Osteoblast (primary cell): ENCODE results near the gene PPM1E. TPM values are rescaled to one million over a fixed set of nuclear protein-coding genes. Genes with fewer than 3 reads are reported as not detected.

Source experiments
- DNase-seq: peaks from one replicate; pipeline ENCODE4 v3.0.0; 2011; ENCODE audit warnings: low spot score, mixed read lengths; ENCODE audit not compliant: insufficient read length; ENCODE audit errors: missing footprints
- H2AFZ ChIP-seq: 2 replicates; pipeline ENCODE4 v1.6.0; 2011; ENCODE audit warnings: mild to moderate bottlenecking, low read length
- H3K27ac ChIP-seq: 2 replicates; pipeline ENCODE4 v1.5.1; 2011; ENCODE audit warnings: mild to moderate bottlenecking, low read depth, low read length, moderate library complexity
- H3K27me3 ChIP-seq: 2 replicates; pipeline ENCODE4 v1.6.0; 2012; ENCODE audit warnings: mild to moderate bottlenecking, control low read depth, inconsistent platforms, low read length, moderate library complexity; ENCODE audit not compliant: insufficient read depth
- H3K36me3 ChIP-seq: 2 replicates; pipeline ENCODE4 v1.5.1; 2011; ENCODE audit warnings: mild to moderate bottlenecking, low read length, control low read depth, moderate library complexity; ENCODE audit not compliant: insufficient read depth
- H3K4me1 ChIP-seq: 2 replicates; pipeline ENCODE4 v1.5.1; 2011; ENCODE audit warnings: mild to moderate bottlenecking, low read length, control low read depth, moderate library complexity; ENCODE audit not compliant: insufficient read depth
- H3K4me2 ChIP-seq: 2 replicates; pipeline ENCODE4 v1.6.0; 2011; ENCODE audit warnings: mild to moderate bottlenecking, low read length; ENCODE audit not compliant: insufficient read depth
- H3K4me3 ChIP-seq: fragments of 200-600 bp; sonication (generic); 3 replicates; pipeline ENCODE4 v1.5.1; 2012; ENCODE audit warnings: mild to moderate bottlenecking, low read length, inconsistent platforms; ENCODE audit not compliant: insufficient read depth
- H3K79me2 ChIP-seq: 2 replicates; pipeline ENCODE4 v1.6.0; 2012; ENCODE audit warnings: mild to moderate bottlenecking, low read length, control low read depth, inconsistent platforms; ENCODE audit not compliant: insufficient read depth
- H3K9me3 ChIP-seq: 2 replicates; pipeline ENCODE4 v1.5.1; 2011; ENCODE audit warnings: low read depth, low read length, control low read depth
- H4K20me1 ChIP-seq: 2 replicates; pipeline ENCODE4 v1.6.0; 2012; ENCODE audit warnings: mild to moderate bottlenecking, low read length, control low read depth; ENCODE audit not compliant: insufficient read depth
- total RNA-seq: library from RNA; depleted of rRNA; stranded (reverse); fragments of >200 nt; gene quantifications from 2 replicates; pipeline ENCODE4 v1.2.3, GENCODE V29; 2012
- TF ChIP-seq, protein P1 (sequence below): IDR thresholded peaks from 2 replicates; pipeline ENCODE4 v1.5.1; 2011; ENCODE audit warnings: mild to moderate bottlenecking, low read depth, low read length, moderate library complexity; ENCODE audit errors: extremely low read depth

PPM1E gene
- total RNA-seq, 1 donor = under 0.01 TPM

DNA sequence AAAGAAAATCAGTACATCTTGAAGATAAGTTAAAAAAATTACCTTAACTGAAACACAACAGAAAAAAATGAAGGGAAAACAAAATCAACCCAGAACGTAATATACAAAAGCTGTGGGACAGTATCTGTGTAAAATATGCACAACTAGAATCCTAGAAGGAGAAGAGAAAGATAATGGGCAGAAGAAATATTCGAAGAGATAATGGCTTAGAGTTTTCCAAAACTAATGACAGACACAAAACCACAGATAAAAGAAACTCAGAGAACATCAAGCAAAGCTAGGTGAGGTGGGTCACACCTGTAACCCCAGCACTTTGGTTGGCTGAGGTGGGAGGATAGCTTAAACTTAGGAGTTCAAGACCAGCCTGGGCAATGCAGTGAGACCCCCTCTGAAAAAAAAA lies 234.0 kb downstream of the PPM1E start:
- H3K4me2 ChIP-seq = no peak overlapping the region
- H3K27ac ChIP-seq = no peak overlapping the region
- no peaks in the 10 kb centered on the region for H3K79me2 ChIP-seq
- H3K4me3 ChIP-seq = no peak overlapping the region
- no peaks in the 10 kb centered on the region for H3K27me3 ChIP-seq
- TF ChIP-seq, protein P1, sequence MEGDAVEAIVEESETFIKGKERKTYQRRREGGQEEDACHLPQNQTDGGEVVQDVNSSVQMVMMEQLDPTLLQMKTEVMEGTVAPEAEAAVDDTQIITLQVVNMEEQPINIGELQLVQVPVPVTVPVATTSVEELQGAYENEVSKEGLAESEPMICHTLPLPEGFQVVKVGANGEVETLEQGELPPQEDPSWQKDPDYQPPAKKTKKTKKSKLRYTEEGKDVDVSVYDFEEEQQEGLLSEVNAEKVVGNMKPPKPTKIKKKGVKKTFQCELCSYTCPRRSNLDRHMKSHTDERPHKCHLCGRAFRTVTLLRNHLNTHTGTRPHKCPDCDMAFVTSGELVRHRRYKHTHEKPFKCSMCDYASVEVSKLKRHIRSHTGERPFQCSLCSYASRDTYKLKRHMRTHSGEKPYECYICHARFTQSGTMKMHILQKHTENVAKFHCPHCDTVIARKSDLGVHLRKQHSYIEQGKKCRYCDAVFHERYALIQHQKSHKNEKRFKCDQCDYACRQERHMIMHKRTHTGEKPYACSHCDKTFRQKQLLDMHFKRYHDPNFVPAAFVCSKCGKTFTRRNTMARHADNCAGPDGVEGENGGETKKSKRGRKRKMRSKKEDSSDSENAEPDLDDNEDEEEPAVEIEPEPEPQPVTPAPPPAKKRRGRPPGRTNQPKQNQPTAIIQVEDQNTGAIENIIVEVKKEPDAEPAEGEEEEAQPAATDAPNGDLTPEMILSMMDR = no peak
- no peaks in the 10 kb centered on the region for H4K20me1 ChIP-seq
- H2AFZ ChIP-seq = no peak overlapping the region
- no peak for DNase-seq
- H3K4me1 ChIP-seq = peaks cover 30% of the 10 kb centered on the region
- no peaks in the 10 kb centered on the region for H3K36me3 ChIP-seq
- no peaks in the 10 kb centered on the region for H3K9me3 ChIP-seq

DNA sequence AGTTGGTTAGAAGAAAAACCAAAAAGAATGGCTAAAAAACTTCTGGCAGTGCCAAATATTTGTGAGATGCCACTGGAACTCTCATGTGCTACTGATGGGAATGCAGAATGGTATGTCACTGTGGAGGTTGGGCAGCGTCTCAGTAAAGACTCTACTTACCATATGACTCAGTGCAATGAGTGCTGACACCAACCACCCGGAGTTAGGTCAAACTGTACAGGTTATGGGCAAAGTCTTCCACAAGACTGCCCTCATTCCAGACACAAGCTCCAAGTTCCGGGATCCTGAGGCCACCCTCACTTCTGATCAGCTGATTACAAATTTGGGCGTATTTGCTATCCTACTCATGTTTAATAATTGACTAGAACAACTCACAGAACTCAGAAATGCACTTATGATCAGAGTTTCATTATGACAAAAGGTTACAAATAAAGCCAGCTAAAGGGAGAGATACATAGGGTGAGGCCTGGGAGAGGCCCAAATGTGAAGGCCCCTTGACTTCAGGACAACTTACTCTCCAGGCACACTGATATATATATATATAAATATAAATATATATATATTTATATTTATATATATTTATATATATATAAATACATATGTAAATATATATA lies 236.2 kb downstream of the PPM1E start:
- Histone ChIP-seq H3K27ac (peak overlapping the region; percentile 60), H3K4me2 (peak overlapping the region; percentile 4)

DNA sequence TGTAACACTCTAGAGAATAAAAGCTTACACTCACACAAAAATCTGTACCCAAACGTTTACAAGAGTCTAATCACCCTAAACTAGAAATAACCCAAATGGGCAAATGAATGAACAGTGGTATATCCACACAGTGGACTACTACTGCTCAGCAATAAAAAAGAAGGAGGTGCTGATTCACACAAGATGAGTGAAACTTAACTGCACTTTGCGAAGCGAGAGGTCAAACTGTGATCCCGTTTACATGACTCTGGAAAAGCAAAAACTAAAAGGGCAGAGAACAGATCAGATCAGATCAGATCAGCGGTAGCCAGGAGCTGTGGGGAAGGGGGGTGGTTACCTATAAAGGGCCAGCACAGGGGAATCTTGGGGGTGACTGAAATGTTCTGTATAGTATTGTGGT lies 237.7 kb downstream of the PPM1E start:
- Histone ChIP-seq H3K36me3 (no peaks in the 10 kb centered on the region), H3K9me3 (no peaks in the 10 kb centered on the region), H3K4me1 (peaks cover 38% of the 10 kb centered on the region)

More for the DNA sequence above, 236.2 kb downstream of the PPM1E start:
- Histone ChIP-seq H4K20me1 (no peaks in the 10 kb centered on the region), H3K36me3 (no peaks in the 10 kb centered on the region), H3K4me1 (peaks cover 34% of the 10 kb centered on the region), H2AFZ (no peak overlapping the region), H3K27me3 (no peaks in the 10 kb centered on the region), H3K9me3 (no peaks in the 10 kb centered on the region), H3K79me2 (no peaks in the 10 kb centered on the region), H3K4me3 (no peak overlapping the region)
- peak; percentile 25 for DNase-seq
- TF ChIP-seq, protein P1 = no peak

DNA sequence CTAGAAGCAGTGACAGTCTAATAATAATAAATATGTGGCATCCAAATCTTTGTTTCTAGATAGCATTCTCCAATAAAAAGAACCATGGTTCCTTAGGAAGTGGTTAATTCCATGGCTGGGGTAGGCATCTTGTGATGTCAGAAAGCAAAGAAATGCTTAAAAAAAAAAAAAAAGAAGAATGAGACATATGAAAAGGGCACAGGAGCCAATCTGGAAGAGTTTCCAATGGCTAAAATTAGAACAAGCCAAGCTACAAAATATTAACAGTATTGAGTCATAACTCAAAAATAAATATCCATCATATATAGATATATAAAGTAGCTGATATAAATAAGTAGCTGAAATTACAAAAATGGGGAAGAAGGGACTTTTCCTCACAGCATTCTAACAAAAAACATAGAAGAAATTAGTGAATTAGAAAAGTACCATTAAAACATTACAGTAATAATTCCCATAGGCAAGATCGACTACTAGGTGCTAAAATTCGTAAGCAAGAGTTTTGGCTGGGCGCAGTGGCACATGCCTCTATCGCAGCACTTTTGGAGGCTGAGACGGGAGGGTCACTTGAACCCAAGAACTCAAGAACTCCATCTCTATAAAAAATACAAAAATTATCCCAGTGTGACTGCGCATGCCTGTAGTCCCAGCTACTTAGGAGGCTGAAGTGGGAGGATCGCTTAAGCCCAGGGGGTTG lies 239.7 kb downstream of the PPM1E start:
- Histone ChIP-seq H2AFZ (no peak overlapping the region), H3K27ac (peak overlapping the region; percentile 59), H4K20me1 (no peaks in the 10 kb centered on the region), H3K4me1 (peaks cover 38% of the 10 kb centered on the region), H3K4me3 (no peak overlapping the region), H3K27me3 (no peaks in the 10 kb centered on the region), H3K4me2 (no peak overlapping the region), H3K9me3 (no peaks in the 10 kb centered on the region), H3K79me2 (no peaks in the 10 kb centered on the region), H3K36me3 (peaks cover 12% of the 10 kb centered on the region)
- DNase-seq = peak; percentile 71
- TF ChIP-seq, protein P1 = no peak

More for the DNA sequence above, 237.7 kb downstream of the PPM1E start:
- TF ChIP-seq, protein P1 = no peak
- Histone ChIP-seq H3K79me2 (no peaks in the 10 kb centered on the region), H3K27ac (peak overlapping the region; percentile 52), H4K20me1 (no peaks in the 10 kb centered on the region), H3K4me3 (no peak overlapping the region), H3K4me2 (no peak overlapping the region), H3K27me3 (no peaks in the 10 kb centered on the region), H2AFZ (no peak overlapping the region)
- DNase-seq = peak; percentile 73
